BJ (cell line): ENCODE measurements around the gene MRPL18. TPM values are rescaled to one million over a fixed set of nuclear protein-coding genes. Genes with fewer than 3 reads are reported as not detected.
"Not testable (repeated sequence)": the region's sequence is repeated elsewhere in the genome, so short reads cannot be mapped to it uniquely, and the experiment has no call there.

Experiments
- CTCF ChIA-PET: fragments of 350-600 bp; formaldehyde crosslinking; extraction: SDS; loops from one replicate; lab custom pipeline; 2021; ENCODE audit warnings: antibody characterized with exemption, inconsistent platforms; lab: Yijun Ruan, JAX
- POLR2A ChIA-PET: fragments of 300-600 bp; sonication (Branson Sonifier 250); formaldehyde crosslinking; extraction: SDS; loops from one replicate; lab custom pipeline; 2021; ENCODE audit warnings: antibody characterized with exemption; lab: Charles Lee
- DNase-seq: peaks from one replicate; pipeline ENCODE4 v3.0.0-alpha.2; 2011; ENCODE audit warnings: low read depth
- H3K27me3 ChIP-seq: 2 replicates; pipeline ENCODE4 v1.6.0; 2011; ENCODE audit warnings: low read length; ENCODE audit not compliant: control insufficient read depth, insufficient read depth
- H3K36me3 ChIP-seq: 2 replicates; pipeline ENCODE4 v1.5.1; 2011; ENCODE audit warnings: low read length; ENCODE audit not compliant: control insufficient read depth, insufficient read depth
- H3K4me3 ChIP-seq: 2 replicates; pipeline ENCODE4 v1.5.1; 2011; ENCODE audit warnings: low read depth, mild to moderate bottlenecking, control low read depth, low read length
- CTCF ChIP-seq: IDR thresholded peaks from 2 replicates; pipeline ENCODE4 v1.5.1; 2011; ENCODE audit warnings: low read depth, mild to moderate bottlenecking, control low read depth, inconsistent platforms, low read length, moderate library complexity; ENCODE audit not compliant: insufficient read depth
- polyA plus RNA-seq: library from polyadenylated mRNA; depleted of rRNA; stranded (reverse); fragments of >200 nt; gene quantifications from 2 replicates; pipeline ENCODE4 v1.2.3, GENCODE V29; 2011

The MRPL18 gene
- polyA plus RNA-seq, 1 experiment = 83.6 TPM

- DNase-seq = no peak
- CTCF ChIA-PET = interaction anchor here (0.7 to 5.5 kb wide), 3 partner anchors 64 to 97 kb away, joined by 3 to 33 read pairs (median 3); no protein-coding TSS in a partner anchor
- no peak for TF ChIP-seq CTCF
- POLR2A ChIA-PET = interaction anchor here (0.7 kb wide), 3 partner anchors 26 to 106 kb away, joined by 4 to 8 read pairs (median 4); partner anchors contain the start of gene ACAT2
- peak overlapping the region; percentile 87 for H3K4me3 ChIP-seq
- no peaks in the 10 kb centered on the region for H3K27me3 ChIP-seq
- H3K36me3 ChIP-seq = peaks cover 9% of the 10 kb centered on the region
Measured at GRCh38 chr6:159788276-159788675, 2.0 kb upstream of the MRPL18 start.

- peaks cover 7% of the 10 kb centered on the region for H3K36me3 ChIP-seq
- H3K27me3 ChIP-seq = no peaks in the 10 kb centered on the region
- ChIA-PET CTCF (interaction anchor here (0.7 to 5.5 kb wide), 3 partner anchors 64 to 98 kb away, joined by 3 to 33 read pairs (median 3); no protein-coding TSS in a partner anchor), POLR2A (interaction anchor here (0.5 to 1.7 kb wide), 3 partner anchors 29 to 107 kb away, joined by 4 to 5 read pairs (median 4); no protein-coding TSS in a partner anchor)
- TF ChIP-seq CTCF = no peak
- no peak for DNase-seq
- H3K4me3 ChIP-seq = peak overlapping the region; percentile 87
Measured at GRCh38 chr6:159788753-159789376, 1.4 kb upstream of the MRPL18 start.

GRCh38 chr6:159789377-159790148 is 704 bp upstream of the MRPL18 start, which contains the start of gene TCP1:
Gene TCP1 (minus strand): TSS chr6:159789602. CDS start chr6:159789468, 134 bp downstream.
- Histone ChIP-seq H3K36me3 (peaks cover 6% of the 10 kb centered on the region), H3K27me3 (no peaks in the 10 kb centered on the region), H3K4me3 (peak within 1 kb of the TSS; percentile 87)
- ChIA-PET CTCF (interaction anchor here (0.6 to 5.5 kb wide), 3 partner anchors 64 to 98 kb away, joined by 3 to 33 read pairs (median 3); no protein-coding TSS in a partner anchor), POLR2A (interaction anchor here (0.5 to 1.7 kb wide), 6 partner anchors 30 to 97 kb away, joined by 3 to 5 read pairs (median 4); no protein-coding TSS in a partner anchor)
- TF ChIP-seq CTCF = no peak
- peak; percentile 99 for DNase-seq

GRCh38 chr6:159790956-159791598 is 810 bp downstream of the MRPL18 start:
- CTCF ChIA-PET = interaction anchor here (0.8 to 5.5 kb wide), 7 partner anchors 30 to 150 kb away, joined by 3 to 33 read pairs (median 3); no protein-coding TSS in a partner anchor
- H3K27me3 ChIP-seq = no peaks in the 10 kb centered on the region
- POLR2A ChIA-PET = interaction anchor here (0.6 kb wide), 1 partner anchor 111 kb away, joined by 4 read pairs; no protein-coding TSS in a partner anchor
- peaks cover 6% of the 10 kb centered on the region for H3K36me3 ChIP-seq
- no peak for TF ChIP-seq CTCF
- H3K4me3 ChIP-seq = peak overlapping the region; percentile 85
- no peak for DNase-seq

GRCh38 chr6:159794976-159795375 is 4.7 kb downstream of the MRPL18 start:
- CTCF ChIA-PET, H3K36me3 ChIP-seq, POLR2A ChIA-PET, H3K4me3 ChIP-seq, DNase-seq, H3K27me3 ChIP-seq: not testable (repeated sequence)
